ENCODE measurements around the gene PUS10. TPM values are rescaled to one million over a fixed set of nuclear protein-coding genes. Genes with fewer than 3 reads are reported as not detected.

Gene PUS10
- 5.2 TPM for total RNA-seq
- 1 to 10 TPM; 4.5 to 7.1 (median 5.8) TPM for polyA plus RNA-seq

GRCh38 chr2:61017556-61018317, at the start of gene PUS10, which contains the start of gene PEX13:
Gene PUS10, minus strand, starts transcription at chr2:61018255. Its CDS starts 6,365 bp downstream, at chr2:61011890.
Gene PEX13, plus strand, starts transcription at chr2:61017720. Its CDS starts 40 bp downstream, at chr2:61017760.
- Histone ChIP-seq H3K27ac (ENCODE audit: insufficient read depth, low read length, poor library complexity, severe bottlenecking) (peak within 1 kb of the TSS; percentile 82), H3K9me3 (ENCODE audit: control insufficient read depth in 2 of 2, low read length in 2 of 2) (no peaks in the 10 kb centered on the region), H3K4me3 (ENCODE audit: low read depth, low read length) (peak within 1 kb of the TSS; percentile 99), H3K36me3 (ENCODE audit: control insufficient read depth, insufficient read depth, low read length) (peaks cover 3% of the 10 kb centered on the region), H3K4me1 (ENCODE audit: control insufficient read depth, insufficient read depth, low read length, poor library complexity, severe bottlenecking) (peaks cover 19% of the 10 kb centered on the region), H3K27me3 (ENCODE audit: control insufficient read depth, insufficient read depth, low read length) (no peaks in the 10 kb centered on the region)
- Mint-ChIP-seq H3K9me3 (peaks cover 0 to 2% (median 0%) of the 10 kb centered on the region in 7 donors), H3K27ac (peak within 1 kb of the TSS; percentile 95 to 99 (median 98)), H3K4me1 (peaks cover 20 to 68% (median 22%) of the 10 kb centered on the region in 4 donors), H3K36me3 (peaks cover 13% of the 10 kb centered on the region), H3K27me3 (no peaks in the 10 kb centered on the region), H3K4me3 (peak within 1 kb of the TSS; percentile 95 to 100 (median 98))
- peak in 2 of 3 donors; percentile 51 to 83 for DNase-seq
- ATAC-seq (ENCODE audit: low read depth in 2 of 2), result peak; percentile 85

GRCh38 chr2:61065714-61066709, 48.0 kb upstream of the PUS10 start, which contains the start of gene SANBR:
Gene SANBR, plus strand, starts transcription at chr2:61065871. Its CDS starts 4,480 bp downstream, at chr2:61070351.
- H3K4me1 Mint-ChIP-seq, result peaks cover 3 to 27% (median 10%) of the 10 kb centered on the region in 4 donors
- H3K4me1 ChIP-seq (ENCODE audit: control insufficient read depth, insufficient read depth, low read length, poor library complexity, severe bottlenecking), result peaks cover 16% of the 10 kb centered on the region
- H3K27ac Mint-ChIP-seq, result peak within 1 kb of the TSS; percentile 26 to 87 (median 84)
- H3K9me3 Mint-ChIP-seq, result no peaks in the 10 kb centered on the region
- peak within 1 kb of the TSS; percentile 7 for H3K27ac ChIP-seq (ENCODE audit: insufficient read depth, low read length, poor library complexity, severe bottlenecking)
- no peaks in the 10 kb centered on the region for H3K36me3 ChIP-seq (ENCODE audit: control insufficient read depth, insufficient read depth, low read length)
- peak within 1 kb of the TSS; percentile 95 for H3K4me3 ChIP-seq (ENCODE audit: low read depth, low read length)
- no peaks in the 10 kb centered on the region for H3K27me3 ChIP-seq (ENCODE audit: control insufficient read depth, insufficient read depth, low read length)
- peak within 1 kb of the TSS; percentile 90 to 98 (median 97) for H3K4me3 Mint-ChIP-seq
- H3K36me3 Mint-ChIP-seq, result peaks cover 8% of the 10 kb centered on the region
- H3K9me3 ChIP-seq (ENCODE audit: control insufficient read depth in 2 of 2, low read length in 2 of 2), result no peaks in the 10 kb centered on the region
- H3K27me3 Mint-ChIP-seq, result no peaks in the 10 kb centered on the region
- DNase-seq, result peak; percentile 83 to 90 (median 86)
- peak; percentile 99 for ATAC-seq (ENCODE audit: low read depth in 2 of 2)

GRCh38 chr2:61059382-61059781, 41.3 kb upstream of the PUS10 start:
- Mint-ChIP-seq H3K36me3 (peaks cover 9% of the 10 kb centered on the region), H3K27ac (no peak overlapping the region), H3K4me3 (no peak overlapping the region), H3K27me3 (no peaks in the 10 kb centered on the region), H3K4me1 (peaks cover 6 to 14% (median 8%) of the 10 kb centered on the region in 4 donors), H3K9me3 (no peaks in the 10 kb centered on the region)
- no peaks in the 10 kb centered on the region for H3K27me3 ChIP-seq (ENCODE audit: control insufficient read depth, insufficient read depth, low read length)
- no peaks in the 10 kb centered on the region for H3K9me3 ChIP-seq (ENCODE audit: control insufficient read depth in 2 of 2, low read length in 2 of 2)
- no peak for ATAC-seq (ENCODE audit: low read depth in 2 of 2)
- no peaks in the 10 kb centered on the region for H3K36me3 ChIP-seq (ENCODE audit: control insufficient read depth, insufficient read depth, low read length)
- H3K4me1 ChIP-seq (ENCODE audit: control insufficient read depth, insufficient read depth, low read length, poor library complexity, severe bottlenecking), result no peaks in the 10 kb centered on the region
- H3K27ac ChIP-seq (ENCODE audit: insufficient read depth, low read length, poor library complexity, severe bottlenecking), result no peak overlapping the region
- DNase-seq, result no peak
- H3K4me3 ChIP-seq (ENCODE audit: low read depth, low read length), result no peak overlapping the region

- no peak for ATAC-seq (ENCODE audit: low read depth in 2 of 2)
- Histone ChIP-seq H3K36me3 (ENCODE audit: control insufficient read depth, insufficient read depth, low read length) (peaks cover under 1% of the 10 kb centered on the region), H3K27ac (ENCODE audit: insufficient read depth, low read length, poor library complexity, severe bottlenecking) (no peak overlapping the region), H3K4me1 (ENCODE audit: control insufficient read depth, insufficient read depth, low read length, poor library complexity, severe bottlenecking) (no peaks in the 10 kb centered on the region), H3K9me3 (ENCODE audit: control insufficient read depth in 2 of 2, low read length in 2 of 2) (no peaks in the 10 kb centered on the region), H3K4me3 (ENCODE audit: low read depth, low read length) (no peak overlapping the region), H3K27me3 (ENCODE audit: control insufficient read depth, insufficient read depth, low read length) (no peaks in the 10 kb centered on the region)
- Mint-ChIP-seq H3K4me3 (no peak overlapping the region), H3K4me1 (peaks cover 6 to 18% (median 12%) of the 10 kb centered on the region in 4 donors), H3K27ac (no peak overlapping the region), H3K9me3 (no peaks in the 10 kb centered on the region), H3K36me3 (peaks cover 13% of the 10 kb centered on the region), H3K27me3 (no peaks in the 10 kb centered on the region)
- no peak for DNase-seq
Observed at GRCh38 chr2:61057562-61057961, 39.5 kb upstream of the PUS10 start.

GRCh38 chr2:61055557-61055956, 37.5 kb upstream of the PUS10 start:
- no peak for ATAC-seq (ENCODE audit: low read depth in 2 of 2)
- H3K4me3 Mint-ChIP-seq, result no peak overlapping the region
- Histone ChIP-seq H3K36me3 (ENCODE audit: control insufficient read depth, insufficient read depth, low read length) (peaks cover 12% of the 10 kb centered on the region), H3K9me3 (ENCODE audit: control insufficient read depth in 2 of 2, low read length in 2 of 2) (no peaks in the 10 kb centered on the region), H3K27me3 (ENCODE audit: control insufficient read depth, insufficient read depth, low read length) (no peaks in the 10 kb centered on the region), H3K4me3 (ENCODE audit: low read depth, low read length) (no peak overlapping the region), H3K27ac (ENCODE audit: insufficient read depth, low read length, poor library complexity, severe bottlenecking) (no peak overlapping the region), H3K4me1 (ENCODE audit: control insufficient read depth, insufficient read depth, low read length, poor library complexity, severe bottlenecking) (no peaks in the 10 kb centered on the region)
- peaks cover 16% of the 10 kb centered on the region for H3K36me3 Mint-ChIP-seq
- H3K27ac Mint-ChIP-seq, result peak overlapping the region in 1 of 3 donors; percentile 34
- H3K27me3 Mint-ChIP-seq, result no peaks in the 10 kb centered on the region
- no peaks in the 10 kb centered on the region for H3K9me3 Mint-ChIP-seq
- peaks cover 6 to 13% (median 12%) of the 10 kb centered on the region in 4 donors for H3K4me1 Mint-ChIP-seq
- no peak for DNase-seq

- Mint-ChIP-seq H3K36me3 (peaks cover 27% of the 10 kb centered on the region), H3K9me3 (no peaks in the 10 kb centered on the region), H3K4me1 (peaks cover 21 to 28% (median 27%) of the 10 kb centered on the region in 4 donors), H3K4me3 (no peak overlapping the region), H3K27ac (no peak overlapping the region), H3K27me3 (no peaks in the 10 kb centered on the region)
- DNase-seq (no peak), ATAC-seq (ENCODE audit: low read depth in 2 of 2) (no peak)
- no peak overlapping the region for H3K27ac ChIP-seq (ENCODE audit: insufficient read depth, low read length, poor library complexity, severe bottlenecking)
- H3K4me1 ChIP-seq (ENCODE audit: control insufficient read depth, insufficient read depth, low read length, poor library complexity, severe bottlenecking), result peaks cover under 1% of the 10 kb centered on the region
- no peaks in the 10 kb centered on the region for H3K9me3 ChIP-seq (ENCODE audit: control insufficient read depth in 2 of 2, low read length in 2 of 2)
- no peak overlapping the region for H3K4me3 ChIP-seq (ENCODE audit: low read depth, low read length)
- peaks cover 38% of the 10 kb centered on the region for H3K36me3 ChIP-seq (ENCODE audit: control insufficient read depth, insufficient read depth, low read length)
- no peaks in the 10 kb centered on the region for H3K27me3 ChIP-seq (ENCODE audit: control insufficient read depth, insufficient read depth, low read length)
Observed at GRCh38 chr2:61045999-61046398, 27.9 kb upstream of the PUS10 start.

- Histone ChIP-seq H3K27ac (ENCODE audit: insufficient read depth, low read length, poor library complexity, severe bottlenecking) (no peak overlapping the region), H3K36me3 (ENCODE audit: control insufficient read depth, insufficient read depth, low read length) (peaks cover 34% of the 10 kb centered on the region), H3K9me3 (ENCODE audit: control insufficient read depth in 2 of 2, low read length in 2 of 2) (no peaks in the 10 kb centered on the region), H3K4me3 (ENCODE audit: low read depth, low read length) (no peak overlapping the region), H3K27me3 (ENCODE audit: control insufficient read depth, insufficient read depth, low read length) (no peaks in the 10 kb centered on the region), H3K4me1 (ENCODE audit: control insufficient read depth, insufficient read depth, low read length, poor library complexity, severe bottlenecking) (peaks cover 2% of the 10 kb centered on the region)
- Mint-ChIP-seq H3K4me3 (no peak overlapping the region), H3K36me3 (peaks cover 23% of the 10 kb centered on the region), H3K4me1 (peaks cover 24 to 34% (median 29%) of the 10 kb centered on the region in 4 donors), H3K27me3 (no peaks in the 10 kb centered on the region), H3K9me3 (no peaks in the 10 kb centered on the region), H3K27ac (no peak overlapping the region)
- no peak for ATAC-seq (ENCODE audit: low read depth in 2 of 2)
- DNase-seq, result no peak
Observed at GRCh38 chr2:61045226-61045625, 27.2 kb upstream of the PUS10 start.
